ENCODE results near the gene P2RX7.

P2RX7 gene

DNA sequence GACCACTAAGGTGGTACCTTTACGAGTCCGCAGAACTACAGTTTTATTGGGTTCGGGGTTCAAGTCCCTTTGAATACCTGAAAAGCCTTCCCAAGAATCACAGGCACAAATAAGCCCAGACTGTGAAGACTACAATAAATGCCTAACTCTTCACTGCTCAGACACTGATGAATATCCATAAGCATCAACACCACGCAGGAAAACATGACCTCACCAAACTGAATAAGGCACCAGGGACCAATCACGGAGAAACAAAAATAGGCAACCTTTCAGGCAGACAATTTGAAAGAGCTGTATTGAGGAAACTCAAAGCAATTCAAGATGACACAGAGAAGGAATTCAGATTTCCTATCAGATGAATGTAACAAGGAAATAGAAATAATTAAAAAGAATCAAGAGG lies 24.2 kb upstream of the P2RX7 start:
- Histone ChIP-seq H3K27me3 (ENCODE audit: insufficient read depth, poor library complexity, severe bottlenecking) (no peaks in the 10 kb centered on the region), H3K36me3 (ENCODE audit: low read depth) (no peaks in the 10 kb centered on the region), H3K4me1 (ENCODE audit: insufficient read depth, poor library complexity, severe bottlenecking) (no peaks in the 10 kb centered on the region), H3K9me3 (ENCODE audit: severe bottlenecking) (no peaks in the 10 kb centered on the region), H3K4me3 (ENCODE audit: severe bottlenecking) (no peak overlapping the region), H3K27ac (ENCODE audit: poor library complexity, severe bottlenecking) (no peak overlapping the region)
- DNase-seq (ENCODE audit: low spot score) (no peak), ATAC-seq (ENCODE audit: low read depth) (no peak)
- TF ChIP-seq, protein P1, sequence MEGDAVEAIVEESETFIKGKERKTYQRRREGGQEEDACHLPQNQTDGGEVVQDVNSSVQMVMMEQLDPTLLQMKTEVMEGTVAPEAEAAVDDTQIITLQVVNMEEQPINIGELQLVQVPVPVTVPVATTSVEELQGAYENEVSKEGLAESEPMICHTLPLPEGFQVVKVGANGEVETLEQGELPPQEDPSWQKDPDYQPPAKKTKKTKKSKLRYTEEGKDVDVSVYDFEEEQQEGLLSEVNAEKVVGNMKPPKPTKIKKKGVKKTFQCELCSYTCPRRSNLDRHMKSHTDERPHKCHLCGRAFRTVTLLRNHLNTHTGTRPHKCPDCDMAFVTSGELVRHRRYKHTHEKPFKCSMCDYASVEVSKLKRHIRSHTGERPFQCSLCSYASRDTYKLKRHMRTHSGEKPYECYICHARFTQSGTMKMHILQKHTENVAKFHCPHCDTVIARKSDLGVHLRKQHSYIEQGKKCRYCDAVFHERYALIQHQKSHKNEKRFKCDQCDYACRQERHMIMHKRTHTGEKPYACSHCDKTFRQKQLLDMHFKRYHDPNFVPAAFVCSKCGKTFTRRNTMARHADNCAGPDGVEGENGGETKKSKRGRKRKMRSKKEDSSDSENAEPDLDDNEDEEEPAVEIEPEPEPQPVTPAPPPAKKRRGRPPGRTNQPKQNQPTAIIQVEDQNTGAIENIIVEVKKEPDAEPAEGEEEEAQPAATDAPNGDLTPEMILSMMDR (IDR thresholded peaks at IDR 0.05; ENCODE audit: poor library complexity, severe bottlenecking), result no peak

DNA sequence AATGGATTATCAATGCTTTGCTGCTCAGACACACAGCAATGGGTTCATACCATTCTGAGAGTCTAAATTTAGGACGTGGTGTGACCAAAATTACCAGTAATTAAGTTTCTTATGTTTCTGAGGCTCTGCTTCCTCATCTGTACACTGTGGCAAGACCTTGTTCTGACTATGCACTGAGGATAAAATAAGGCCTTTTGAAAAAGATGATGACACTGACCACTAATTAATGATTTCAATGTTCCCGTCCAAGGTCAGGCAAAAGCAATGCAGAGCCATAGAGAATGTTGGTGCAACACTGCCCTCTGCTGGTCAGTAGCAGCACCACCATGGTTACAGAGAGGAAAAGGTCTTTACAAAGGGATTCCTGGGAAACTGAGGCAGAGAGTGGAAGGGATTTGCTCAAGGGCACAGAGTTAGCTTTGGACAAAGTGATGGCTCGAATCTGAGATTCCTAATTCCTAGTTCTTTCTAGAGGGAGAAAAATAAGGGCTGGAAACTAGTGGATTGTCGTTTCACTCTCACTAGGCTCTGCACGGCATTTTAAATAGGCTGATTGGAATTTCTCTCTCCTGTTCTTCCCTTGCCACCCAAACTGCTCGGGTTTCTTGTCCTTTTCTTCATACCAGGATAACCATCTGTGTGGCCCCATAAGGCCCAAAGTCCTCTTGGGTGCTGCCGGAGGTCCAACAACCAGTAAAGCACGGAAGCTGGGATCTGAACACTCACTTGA lies 22.3 kb upstream of the P2RX7 start:
- H3K4me1 ChIP-seq (ENCODE audit: insufficient read depth, poor library complexity, severe bottlenecking), result no peaks in the 10 kb centered on the region
- peak; percentile 73 for ATAC-seq (ENCODE audit: low read depth)
- no peaks in the 10 kb centered on the region for H3K9me3 ChIP-seq (ENCODE audit: severe bottlenecking)
- H3K27me3 ChIP-seq (ENCODE audit: insufficient read depth, poor library complexity, severe bottlenecking), result no peaks in the 10 kb centered on the region
- H3K27ac ChIP-seq (ENCODE audit: poor library complexity, severe bottlenecking), result no peak overlapping the region
- no peak overlapping the region for H3K4me3 ChIP-seq (ENCODE audit: severe bottlenecking)
- TF ChIP-seq, protein P1 (IDR thresholded peaks at IDR 0.05; ENCODE audit: poor library complexity, severe bottlenecking), result peak; percentile 92
- no peaks in the 10 kb centered on the region for H3K36me3 ChIP-seq (ENCODE audit: low read depth)
- no peak for DNase-seq (ENCODE audit: low spot score)

DNA sequence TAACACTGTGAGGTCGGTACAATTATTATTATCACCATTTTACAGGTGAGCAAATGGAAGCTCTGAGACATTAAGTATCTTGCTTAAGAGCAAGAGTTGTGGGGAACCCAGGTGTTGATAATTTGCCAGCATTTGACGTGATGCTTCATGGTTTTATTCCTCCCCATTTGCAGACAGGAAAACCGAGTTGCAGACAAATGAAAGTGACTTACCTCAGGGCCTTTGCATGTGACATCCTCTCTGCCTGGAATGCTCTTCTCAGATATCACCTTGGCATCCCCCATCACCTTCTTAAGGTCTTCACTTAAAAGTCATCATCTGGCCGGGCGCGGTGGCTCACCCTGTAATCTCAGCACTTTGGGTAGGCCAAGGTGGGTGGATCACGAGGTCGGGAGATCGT lies 21.0 kb upstream of the P2RX7 start:
- TF ChIP-seq, protein P1 (IDR thresholded peaks at IDR 0.05; ENCODE audit: poor library complexity, severe bottlenecking), result no peak
- DNase-seq (ENCODE audit: low spot score) (no peak), ATAC-seq (ENCODE audit: low read depth) (no peak)
- H3K4me3 ChIP-seq (ENCODE audit: severe bottlenecking), result no peak overlapping the region
- H3K27ac ChIP-seq (ENCODE audit: poor library complexity, severe bottlenecking), result no peak overlapping the region
- H3K36me3 ChIP-seq (ENCODE audit: low read depth), result no peaks in the 10 kb centered on the region
- no peaks in the 10 kb centered on the region for H3K27me3 ChIP-seq (ENCODE audit: insufficient read depth, poor library complexity, severe bottlenecking)
- no peaks in the 10 kb centered on the region for H3K4me1 ChIP-seq (ENCODE audit: insufficient read depth, poor library complexity, severe bottlenecking)
- no peaks in the 10 kb centered on the region for H3K9me3 ChIP-seq (ENCODE audit: severe bottlenecking)

DNA sequence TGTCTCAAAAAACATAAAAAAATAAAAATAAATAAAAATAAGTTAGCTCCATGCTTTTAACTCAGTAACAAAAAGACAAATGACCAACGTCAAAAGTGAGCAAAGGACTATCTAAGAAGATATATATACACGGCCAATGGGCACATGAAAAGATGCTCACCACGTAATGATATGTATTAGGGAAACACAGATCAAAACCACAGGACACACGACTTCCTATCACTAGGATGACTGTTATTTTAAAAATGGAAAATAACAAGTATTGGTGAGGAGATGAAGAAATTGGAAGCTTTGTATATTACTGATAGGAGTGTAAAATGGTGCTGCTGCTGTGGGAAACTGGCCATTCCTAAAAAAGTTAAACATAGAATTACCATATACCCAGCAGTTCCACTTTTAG lies 20.2 kb upstream of the P2RX7 start:
- no peak for ATAC-seq (ENCODE audit: low read depth)
- TF ChIP-seq, protein P1 (IDR thresholded peaks at IDR 0.05; ENCODE audit: poor library complexity, severe bottlenecking), result no peak
- no peak overlapping the region for H3K4me3 ChIP-seq (ENCODE audit: severe bottlenecking)
- H3K4me1 ChIP-seq (ENCODE audit: insufficient read depth, poor library complexity, severe bottlenecking), result no peaks in the 10 kb centered on the region
- H3K27ac ChIP-seq (ENCODE audit: poor library complexity, severe bottlenecking), result no peak overlapping the region
- H3K9me3 ChIP-seq (ENCODE audit: severe bottlenecking), result no peaks in the 10 kb centered on the region
- no peaks in the 10 kb centered on the region for H3K27me3 ChIP-seq (ENCODE audit: insufficient read depth, poor library complexity, severe bottlenecking)
- no peaks in the 10 kb centered on the region for H3K36me3 ChIP-seq (ENCODE audit: low read depth)
- no peak for DNase-seq (ENCODE audit: low spot score)

DNA sequence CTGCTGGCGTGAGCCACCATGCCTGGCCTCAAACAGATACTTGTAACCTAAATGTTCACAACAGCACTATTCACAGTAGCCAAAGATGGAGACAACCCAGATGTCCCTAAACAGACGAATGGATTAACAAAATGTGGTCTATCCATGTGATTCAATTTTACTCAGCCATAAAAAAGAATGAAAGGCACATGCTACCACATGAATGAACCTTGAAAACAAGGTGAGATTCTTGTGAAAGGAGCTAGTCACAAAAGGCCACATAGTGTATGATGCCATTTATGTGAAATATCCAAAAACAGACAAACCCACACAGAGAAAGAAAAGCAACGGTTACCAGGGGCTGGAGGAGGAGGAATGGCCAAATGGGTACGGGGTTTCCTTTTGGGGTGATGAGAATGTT lies 19.6 kb upstream of the P2RX7 start:
- Histone ChIP-seq H3K27ac (ENCODE audit: poor library complexity, severe bottlenecking) (no peak overlapping the region), H3K36me3 (ENCODE audit: low read depth) (no peaks in the 10 kb centered on the region)
- no peak for ATAC-seq (ENCODE audit: low read depth)

More for the DNA sequence above, 19.6 kb upstream of the P2RX7 start:
- Histone ChIP-seq H3K4me3 (ENCODE audit: severe bottlenecking) (no peak overlapping the region), H3K27me3 (ENCODE audit: insufficient read depth, poor library complexity, severe bottlenecking) (no peaks in the 10 kb centered on the region), H3K4me1 (ENCODE audit: insufficient read depth, poor library complexity, severe bottlenecking) (no peaks in the 10 kb centered on the region), H3K9me3 (ENCODE audit: severe bottlenecking) (no peaks in the 10 kb centered on the region)
- TF ChIP-seq, protein P1 (IDR thresholded peaks at IDR 0.05; ENCODE audit: poor library complexity, severe bottlenecking), result no peak
- no peak for DNase-seq (ENCODE audit: low spot score)

Data from RWPE2 (cell line).